Stimulated activated CD8-positive, alpha-beta memory T cell treated with anti-CD3 and anti-CD28 coated beads, Interleukin-15, amount 100 ng/mL, for 24 hours (primary cell): ENCODE measurements around the gene XXYLT1.
"Not testable (repeated sequence)": the region's sequence is repeated elsewhere in the genome, so short reads cannot be mapped to it uniquely, and the experiment has no call there.

Source experiments
- DNase-seq: peaks from one replicate; pipeline ENCODE4 v3.0.0-alpha.2; 2020; ENCODE audit warnings: low read depth

Gene XXYLT1

GRCh38 chr3:195250473-195251251, 20.3 kb downstream of the XXYLT1 start:
- no peak for DNase-seq

GRCh38 chr3:195249858-195250464, 21.0 kb downstream of the XXYLT1 start:
- DNase-seq = no peak

GRCh38 chr3:195249057-195249770, 21.7 kb downstream of the XXYLT1 start:
- no peak for DNase-seq

- no peak for DNase-seq
Observed at GRCh38 chr3:195248281-195248680, 22.7 kb downstream of the XXYLT1 start.

- DNase-seq = no peak
Observed at GRCh38 chr3:195247863-195248189, 23.1 kb downstream of the XXYLT1 start.

- DNase-seq = no peak
Observed at GRCh38 chr3:195247086-195247862, 23.7 kb downstream of the XXYLT1 start.

- DNase-seq = no peak
Observed at GRCh38 chr3:195246581-195246995, 24.4 kb downstream of the XXYLT1 start.

GRCh38 chr3:195245531-195245951, 25.4 kb downstream of the XXYLT1 start:
- no peak for DNase-seq

GRCh38 chr3:195241592-195242355, 29.2 kb downstream of the XXYLT1 start:
- no peak for DNase-seq

GRCh38 chr3:195240939-195241338, 30.0 kb downstream of the XXYLT1 start:
- DNase-seq = no peak

- no peak for DNase-seq
Observed at GRCh38 chr3:195240171-195240701, 30.7 kb downstream of the XXYLT1 start.

GRCh38 chr3:195239121-195239520, 31.8 kb downstream of the XXYLT1 start:
- no peak for DNase-seq

GRCh38 chr3:195238586-195239118, 32.3 kb downstream of the XXYLT1 start:
- no peak for DNase-seq

GRCh38 chr3:195238081-195238571, 32.8 kb downstream of the XXYLT1 start:
- no peak for DNase-seq

- DNase-seq = no peak
Observed at GRCh38 chr3:195236801-195237570, 34.0 kb downstream of the XXYLT1 start.

- DNase-seq = no peak
Observed at GRCh38 chr3:195236076-195236798, 34.7 kb downstream of the XXYLT1 start.

GRCh38 chr3:195230244-195230643, 40.7 kb downstream of the XXYLT1 start:
- no peak for DNase-seq

GRCh38 chr3:195228886-195229285, 42.1 kb downstream of the XXYLT1 start:
- not testable (repeated sequence) for DNase-seq

GRCh38 chr3:195227871-195228270, 43.1 kb downstream of the XXYLT1 start:
- no peak for DNase-seq
